ENCODE data around the gene SIPA1. TPM values are rescaled to one million over a fixed set of nuclear protein-coding genes. Genes with fewer than 3 reads are reported as not detected.

SIPA1 gene
- total and polyA plus RNA-seq, 9 of the 15 experiments (the other 6 are each of a cell fraction or from before 2014, with no cell fraction given) = 0.25 to 85.8 (median 16.8) TPM

- TF ChIP-seq HOMEZ (CRISPR knock-in tag; IDR thresholded peaks at IDR 0.05) = no peak
- no peak for TF ChIP-seq TAF9B (IDR thresholded peaks at IDR 0.05; ENCODE audit: partially characterized antibody)
- no peak for TF ChIP-seq TEAD4 (IDR thresholded peaks at IDR 0.05; ENCODE audit: low read length)
- no peak for TF ChIP-seq TEAD4 (CRISPR knock-in tag; IDR thresholded peaks at IDR 0.05; ENCODE audit: borderline replicate concordance)
- TF ChIP-seq MGA (IDR thresholded peaks at IDR 0.05) = no peak
- no peak for TF ChIP-seq MYBL2 (IDR thresholded peaks at IDR 0.05; ENCODE audit: low read depth)
- TF ChIP-seq MYBL2 (CRISPR knock-in tag; IDR thresholded peaks at IDR 0.05; ENCODE audit: borderline replicate concordance) = no peak
- TF ChIP-seq BCOR (IDR thresholded peaks at IDR 0.05) = no peak
- no peak for TF ChIP-seq ZNF395 (CRISPR knock-in tag; IDR thresholded peaks at IDR 0.05)
- TF ChIP-seq BCL6 (CRISPR knock-in tag; IDR thresholded peaks at IDR 0.05) = no peak
- no peak for TF ChIP-seq SRSF7 (optimal IDR thresholded peaks at IDR 0.05; ENCODE audit: low read depth, low read length)
- TF ChIP-seq ZNF224 (CRISPR knock-in tag; IDR thresholded peaks at IDR 0.05) = no peak
Measured at GRCh38 chr11:65615229-65615949, 22.5 kb upstream of the SIPA1 start, which contains the start of gene PCNX3 (continued).
